GM19023 (cell line): Measurements from ENCODE around the gene RCVRN.

Experiments
- ATAC-seq: cut with Tn5 transposase; IDR thresholded peaks from one replicate; pipeline ENCODE4 v1.9.1; 2021; ENCODE audit warnings: mild to moderate bottlenecking, moderate library complexity; ENCODE audit not compliant: unreplicated experiment

The RCVRN gene

DNA sequence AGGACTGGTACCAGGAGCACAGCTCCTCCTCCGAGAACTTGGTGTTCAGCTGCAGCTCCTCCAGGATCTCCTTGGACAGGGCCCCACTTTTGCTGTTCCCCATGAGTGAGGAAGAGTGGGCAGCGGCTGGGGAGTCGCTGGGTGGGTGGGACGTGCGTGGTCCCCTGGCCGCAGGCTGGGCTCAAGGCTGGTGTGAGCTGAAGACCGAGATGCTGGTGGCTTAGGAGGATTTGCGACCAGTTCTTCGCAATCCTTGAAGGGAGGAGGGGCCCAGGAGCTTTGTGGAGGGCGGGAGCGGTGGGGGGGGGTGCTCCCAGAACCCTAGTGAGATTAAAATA, at the start of gene RCVRN:
RCVRN (minus strand) TSS at position 194 of the 338 bp plus-strand sequence; CDS start at position 103, 91 bp downstream.
- no peak for ATAC-seq

DNA sequence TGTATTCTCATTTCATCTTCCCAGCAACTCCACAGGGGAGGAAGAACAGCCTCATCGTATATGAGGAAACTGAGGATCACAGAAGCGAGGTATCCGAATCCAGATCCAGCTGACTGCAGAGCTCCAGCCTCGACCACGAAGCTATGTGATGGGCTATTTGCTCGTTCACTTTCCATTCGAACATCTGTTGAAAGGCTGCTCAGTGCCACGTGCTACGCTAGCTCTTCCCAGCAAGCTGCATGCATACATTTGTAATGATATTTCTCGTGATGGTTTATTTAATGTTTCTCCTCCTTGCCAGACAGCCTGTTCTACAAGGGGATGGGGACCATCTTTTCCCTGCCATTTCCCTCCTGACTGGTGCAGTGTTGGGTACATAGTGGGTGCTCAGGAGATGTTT, 48.4 kb upstream of the RCVRN start:
- ATAC-seq, result no peak

GRCh38 chr17:9951803-9952202, 46.7 kb upstream of the RCVRN start:
- ATAC-seq, result no peak

DNA sequence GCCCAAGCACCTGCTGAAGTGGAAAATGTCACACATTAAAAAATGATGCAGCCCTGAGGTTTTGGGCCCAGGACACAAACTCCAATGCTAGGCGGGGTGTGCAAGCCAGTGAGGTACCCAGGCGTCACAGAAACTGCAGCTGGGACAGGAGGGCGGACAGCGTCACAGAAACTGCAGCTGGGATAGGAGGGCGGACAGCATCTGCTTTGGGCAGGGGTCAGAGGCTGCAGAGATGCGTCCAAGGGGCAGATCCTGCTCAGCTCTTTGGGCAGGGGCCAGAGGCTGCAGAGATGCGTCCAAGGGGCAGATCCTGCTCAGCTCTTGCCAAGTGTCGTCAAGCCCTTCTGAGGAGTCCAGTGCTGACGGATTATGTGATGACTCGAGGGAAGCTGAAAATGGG, 43.9 kb upstream of the RCVRN start:
- ATAC-seq, result no peak

DNA sequence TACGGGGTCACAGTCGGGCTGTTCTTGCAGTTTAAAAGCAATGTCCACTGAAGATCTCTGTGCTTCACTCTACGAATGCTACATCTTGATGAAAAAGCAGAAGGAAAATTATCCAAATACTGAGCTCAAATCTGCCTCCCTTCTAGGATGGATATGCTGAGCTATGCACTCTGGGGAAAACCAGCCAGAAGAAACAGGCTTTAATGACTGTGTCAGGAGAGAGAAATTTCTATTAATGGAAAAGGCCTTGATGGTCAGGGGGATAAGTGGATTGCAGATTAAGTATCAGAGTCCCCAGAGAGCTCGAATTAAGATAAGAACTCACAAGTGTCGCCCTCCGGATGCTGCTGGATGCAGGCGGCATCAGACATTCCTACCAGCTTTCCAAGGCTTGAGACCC, 39.6 kb upstream of the RCVRN start:
- no peak for ATAC-seq

GRCh38 chr17:9943343-9943742, 38.3 kb upstream of the RCVRN start:
- ATAC-seq, result no peak

DNA sequence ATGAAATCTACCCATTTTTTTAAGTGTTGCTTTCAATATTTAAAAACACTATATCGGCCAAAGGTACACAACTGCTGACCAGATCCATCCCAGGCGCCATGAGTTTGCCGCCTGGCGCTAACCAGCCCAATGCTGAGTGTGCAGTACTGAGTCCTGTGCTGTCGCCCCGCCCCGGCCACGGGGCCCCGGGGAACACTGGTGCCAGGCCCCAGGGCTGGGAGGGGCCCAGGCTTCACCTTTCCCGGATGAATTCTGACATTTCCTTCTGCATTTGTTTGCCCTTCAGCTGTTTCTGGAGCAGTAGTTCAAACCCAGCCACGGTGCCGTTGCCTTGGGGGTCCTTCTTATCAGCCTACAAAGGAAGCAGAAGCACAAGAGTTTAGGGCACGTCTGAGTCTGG, 37.8 kb upstream of the RCVRN start:
- no peak for ATAC-seq

GRCh38 chr17:9941305-9941704, 36.2 kb upstream of the RCVRN start:
- no peak for ATAC-seq

DNA sequence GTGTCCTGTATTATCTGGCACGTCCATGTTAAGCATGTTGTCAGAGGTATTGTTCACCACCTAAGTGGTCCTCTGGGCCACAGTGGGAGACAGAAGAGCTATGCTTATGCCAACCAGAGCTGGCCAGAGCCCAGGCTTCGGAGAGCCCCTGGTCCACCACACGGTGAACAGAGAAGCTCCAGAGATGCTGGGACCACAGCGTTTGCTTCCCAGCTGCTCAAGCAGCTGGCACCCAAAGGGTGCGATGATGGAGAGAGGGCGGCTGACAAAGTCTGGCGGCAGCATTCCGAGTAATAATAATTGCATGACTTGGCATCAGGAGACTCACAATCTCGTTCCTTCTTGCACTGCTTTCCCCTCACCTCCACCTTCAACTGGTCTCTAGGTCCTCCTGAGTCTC, 35.8 kb upstream of the RCVRN start:
- no peak for ATAC-seq

DNA sequence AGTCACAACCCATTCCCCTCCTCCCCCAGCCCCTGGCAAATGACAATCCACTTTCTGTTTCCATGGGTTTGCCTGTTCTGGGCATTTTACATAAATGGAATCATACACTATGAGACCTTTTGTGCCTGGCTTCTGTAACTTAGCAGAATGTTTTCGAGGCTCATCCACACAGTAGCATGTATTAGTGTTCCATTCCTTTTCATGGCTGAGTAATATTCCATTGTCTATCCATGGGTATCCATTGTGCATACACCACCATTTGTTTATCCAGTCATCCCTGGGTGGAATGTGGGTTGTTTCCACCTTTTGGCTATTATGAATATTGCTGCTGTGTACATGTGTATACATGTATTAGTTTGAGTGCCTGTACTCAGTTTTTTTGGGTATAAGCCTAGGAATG, 33.7 kb upstream of the RCVRN start:
- ATAC-seq, result no peak

DNA sequence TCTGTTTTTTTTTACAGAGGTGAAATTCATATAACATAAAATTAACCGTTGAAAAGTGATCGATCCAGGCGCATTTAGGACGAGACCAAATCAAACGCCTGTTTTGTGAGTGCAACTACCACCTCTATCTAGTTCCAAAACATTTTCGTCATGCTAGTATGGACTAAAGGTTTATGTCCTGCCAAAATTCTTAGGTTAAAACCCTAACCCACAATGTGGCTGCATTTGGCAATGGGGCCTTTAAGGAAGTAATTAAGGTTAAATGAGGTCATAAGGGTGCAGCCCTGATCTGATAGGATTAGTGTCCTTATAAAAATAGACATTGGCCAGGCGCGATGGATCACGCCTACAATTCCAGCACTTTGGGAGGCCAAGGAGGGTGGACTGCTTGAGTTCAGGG, 32.8 kb upstream of the RCVRN start:
- ATAC-seq, result no peak

DNA sequence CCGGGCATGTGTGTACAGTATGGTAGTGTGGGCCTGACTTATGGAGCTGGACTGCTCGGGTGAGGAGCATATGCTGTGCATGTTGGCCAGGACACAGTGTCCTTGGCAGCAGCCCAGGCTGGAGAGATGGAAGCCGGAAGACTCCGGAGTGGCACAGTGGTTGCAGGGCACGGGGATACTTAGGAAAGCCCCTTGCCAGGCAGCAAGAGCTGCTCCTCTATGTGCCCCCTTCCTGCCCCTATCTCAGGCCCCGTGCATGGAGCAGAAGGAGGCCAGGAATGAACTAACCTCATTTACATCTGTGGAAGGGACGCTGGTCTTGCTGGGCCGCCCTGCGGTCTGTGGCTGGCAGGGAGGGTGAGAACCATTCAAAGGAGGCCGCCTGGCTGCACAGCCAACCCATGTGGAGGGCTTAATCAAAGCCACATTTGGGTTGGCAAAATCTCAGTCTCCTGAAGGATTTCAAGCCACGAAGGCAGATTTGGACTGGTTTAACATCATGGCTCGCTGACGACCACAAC, 32.2 kb upstream of the RCVRN start:
- no peak for ATAC-seq

GRCh38 chr17:9936095-9936494, 31.0 kb upstream of the RCVRN start:
- no peak for ATAC-seq

DNA sequence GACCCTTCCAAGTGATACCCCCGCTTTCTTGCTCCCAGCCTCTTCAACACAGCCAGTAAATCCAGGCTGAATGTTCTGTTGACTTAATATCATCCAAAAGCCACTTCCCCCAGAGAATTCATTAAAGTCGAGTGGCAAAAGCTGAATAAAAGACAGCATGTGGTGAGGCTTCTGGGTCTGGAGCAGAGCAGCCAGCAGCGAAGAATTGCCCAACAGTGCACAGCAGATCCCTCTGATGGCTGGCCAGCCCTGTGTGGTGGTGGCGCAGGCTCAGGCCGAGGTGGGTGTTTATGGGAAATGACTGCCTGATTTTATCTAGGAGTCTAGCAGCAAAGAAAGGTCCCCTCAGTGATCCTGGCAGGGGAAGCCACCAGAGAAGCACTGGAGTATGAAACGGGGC, 30.3 kb upstream of the RCVRN start:
- ATAC-seq, result no peak

- ATAC-seq, result no peak
These were observed 29.3 kb upstream of the RCVRN start for GRCh38 chr17:9934331-9934730.

DNA sequence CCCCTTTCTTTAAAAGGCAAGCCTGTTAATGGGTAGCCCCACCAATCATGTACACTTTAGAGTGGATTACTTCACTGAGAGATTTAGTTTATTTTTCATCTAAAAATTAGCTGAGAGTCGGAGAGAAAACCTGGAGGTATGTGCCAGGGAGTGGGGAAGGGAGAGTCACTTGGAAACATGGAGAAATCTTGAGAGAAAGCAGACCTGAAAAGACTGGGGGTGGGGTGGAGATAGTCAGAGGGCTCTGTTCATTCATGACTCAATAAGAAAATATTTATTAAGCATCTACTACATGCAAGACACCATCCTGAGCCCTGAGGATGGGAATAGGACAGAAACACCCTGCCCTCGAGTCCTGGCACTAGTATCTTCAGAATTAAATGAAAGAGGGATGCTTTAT, 27.4 kb upstream of the RCVRN start:
- no peak for ATAC-seq

- no peak for ATAC-seq
These were observed 26.2 kb upstream of the RCVRN start for GRCh38 chr17:9931144-9931741.

GRCh38 chr17:9929871-9930270, 24.8 kb upstream of the RCVRN start:
- ATAC-seq, result no peak

- ATAC-seq, result no peak
These were observed 23.7 kb upstream of the RCVRN start for GRCh38 chr17:9928601-9929333.

DNA sequence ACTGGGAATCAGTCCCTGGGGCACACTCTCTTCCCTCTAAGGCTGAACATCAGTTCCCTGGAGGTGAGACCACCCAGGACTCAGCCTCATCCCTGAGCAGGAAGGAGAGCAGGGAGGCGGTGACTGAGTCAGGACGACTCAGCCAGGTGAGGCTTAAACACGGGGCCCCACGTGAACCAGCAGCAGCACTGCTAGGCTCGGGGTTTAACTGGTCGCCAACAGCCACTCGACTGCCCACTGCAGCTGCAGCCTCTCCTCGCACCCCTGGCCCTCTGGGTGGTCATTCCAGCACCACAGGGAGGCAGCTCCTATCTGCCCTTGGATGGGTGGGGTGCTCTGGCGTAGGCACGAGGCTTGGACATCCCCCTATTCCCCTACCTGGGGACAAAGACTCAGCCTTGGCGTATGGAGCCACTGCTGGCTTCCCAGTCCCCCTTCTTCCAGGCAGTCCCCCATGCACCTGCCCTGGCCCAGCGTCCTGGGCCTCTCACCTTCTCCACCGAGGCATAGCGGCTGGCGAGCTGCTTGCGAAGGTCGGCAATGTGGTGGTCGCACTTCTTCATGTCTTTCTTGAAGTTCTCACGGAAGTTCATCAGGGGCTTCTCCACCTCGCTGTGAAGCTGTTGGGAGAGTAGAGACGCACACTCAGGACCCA, 21.2 kb upstream of the RCVRN start:
- no peak for ATAC-seq

DNA sequence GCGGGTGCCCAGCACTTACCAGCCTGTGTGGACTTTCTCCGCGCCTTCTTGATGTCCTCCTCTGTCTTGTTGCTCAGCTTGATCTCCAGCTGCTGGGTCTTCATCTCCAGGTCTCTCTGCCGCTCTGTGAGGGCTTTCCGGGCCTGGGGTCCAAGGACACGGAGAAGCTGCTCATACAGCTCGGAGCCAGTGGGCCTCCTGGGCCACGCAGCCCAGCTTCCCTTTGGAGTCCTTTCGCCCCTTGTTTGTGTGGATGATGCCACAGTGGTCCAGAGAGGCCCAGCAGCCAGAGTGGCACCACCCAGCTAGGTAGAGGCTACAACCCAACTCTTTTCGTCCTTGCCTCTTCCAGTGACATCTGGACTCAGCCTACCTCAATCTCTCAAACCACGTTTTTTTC, 20.4 kb upstream of the RCVRN start:
- no peak for ATAC-seq

GRCh38 chr17:9924735-9925191, 19.7 kb upstream of the RCVRN start:
- ATAC-seq, result no peak
